AG04449 (cell line): ENCODE measurements around the gene SYCE3.

Source experiments
- CTCF ChIA-PET: fragments of 350-600 bp; formaldehyde crosslinking; extraction: SDS; loops from one replicate; lab custom pipeline; 2021; ENCODE audit warnings: antibody characterized with exemption; lab: Yijun Ruan, JAX
- POLR2A ChIA-PET: fragments of 400-600, 350-600 bp; formaldehyde crosslinking; extraction: SDS; loops from one replicate; lab custom pipeline; 2020; ENCODE audit warnings: antibody characterized with exemption, inconsistent platforms; lab: Yijun Ruan, JAX
- DNase-seq: peaks from one replicate; pipeline ENCODE4 v3.0.0-alpha.2; 2010; ENCODE audit warnings: low read depth, low spot score
- H3K4me3 ChIP-seq: 2 replicates; pipeline ENCODE4 v1.5.1; 2011; ENCODE audit warnings: low read depth, mild to moderate bottlenecking, control low read depth, low read length
- TF ChIP-seq, protein P1 (sequence below): IDR thresholded peaks from one replicate; pipeline ENCODE4 v1.5.1; 2011; ENCODE audit warnings: mild to moderate bottlenecking, moderate library complexity, low read length, control low read depth, inconsistent platforms; ENCODE audit not compliant: insufficient read depth; ENCODE audit errors: missing control alignments

SYCE3 gene

DNA sequence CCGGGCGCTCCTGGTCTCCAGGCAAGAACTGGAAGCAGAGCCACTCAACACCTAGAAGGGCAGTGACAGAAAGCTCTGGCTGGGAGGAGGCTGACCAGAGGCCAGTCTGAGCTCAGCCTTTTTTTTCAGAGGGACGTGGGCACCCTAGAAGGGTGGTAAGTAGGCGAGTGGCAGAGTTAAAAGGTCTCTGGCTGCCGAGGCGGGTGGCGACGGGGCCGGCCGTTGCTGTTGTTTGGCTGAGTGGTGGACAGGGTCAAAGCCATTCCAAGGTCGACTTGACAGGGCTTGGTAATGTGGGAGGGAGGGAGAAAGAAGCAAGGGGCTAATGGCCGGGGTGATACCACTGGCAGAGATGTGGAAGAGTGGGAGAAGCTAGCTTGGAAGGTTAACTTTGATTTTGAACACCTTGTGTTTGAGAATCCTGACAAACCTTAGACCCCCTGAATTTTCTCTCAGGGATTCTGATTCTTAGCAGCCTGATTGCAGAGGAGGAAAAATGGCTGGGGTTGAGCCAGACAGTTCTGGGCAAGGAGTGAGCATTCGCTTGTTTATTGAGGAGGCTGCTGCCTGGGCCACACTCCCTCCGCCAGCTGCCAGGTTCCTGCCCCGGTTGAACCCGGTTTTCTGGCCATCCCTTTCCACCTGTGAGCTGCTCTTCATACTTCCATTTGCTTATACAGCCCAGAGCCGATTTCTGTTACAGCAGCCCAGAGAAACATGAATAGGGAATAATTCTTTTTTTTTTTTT lies 868 bp upstream of the SYCE3 start:
- H3K4me3 ChIP-seq, result peak overlapping the region; percentile 67
- no peak for DNase-seq
- CTCF ChIA-PET, result interaction anchor here (0.6 to 5.1 kb wide), 27 partner anchors 8 to 92 kb away, joined by 3 to 124 read pairs (median 5); partner anchors contain the start of genes ARSA, CHKB, CPT1B and KLHDC7B
- TF ChIP-seq, protein P1, sequence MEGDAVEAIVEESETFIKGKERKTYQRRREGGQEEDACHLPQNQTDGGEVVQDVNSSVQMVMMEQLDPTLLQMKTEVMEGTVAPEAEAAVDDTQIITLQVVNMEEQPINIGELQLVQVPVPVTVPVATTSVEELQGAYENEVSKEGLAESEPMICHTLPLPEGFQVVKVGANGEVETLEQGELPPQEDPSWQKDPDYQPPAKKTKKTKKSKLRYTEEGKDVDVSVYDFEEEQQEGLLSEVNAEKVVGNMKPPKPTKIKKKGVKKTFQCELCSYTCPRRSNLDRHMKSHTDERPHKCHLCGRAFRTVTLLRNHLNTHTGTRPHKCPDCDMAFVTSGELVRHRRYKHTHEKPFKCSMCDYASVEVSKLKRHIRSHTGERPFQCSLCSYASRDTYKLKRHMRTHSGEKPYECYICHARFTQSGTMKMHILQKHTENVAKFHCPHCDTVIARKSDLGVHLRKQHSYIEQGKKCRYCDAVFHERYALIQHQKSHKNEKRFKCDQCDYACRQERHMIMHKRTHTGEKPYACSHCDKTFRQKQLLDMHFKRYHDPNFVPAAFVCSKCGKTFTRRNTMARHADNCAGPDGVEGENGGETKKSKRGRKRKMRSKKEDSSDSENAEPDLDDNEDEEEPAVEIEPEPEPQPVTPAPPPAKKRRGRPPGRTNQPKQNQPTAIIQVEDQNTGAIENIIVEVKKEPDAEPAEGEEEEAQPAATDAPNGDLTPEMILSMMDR, result no peak
- POLR2A ChIA-PET, result interaction anchor here (1.3 kb wide), 1 partner anchor 16 kb away, joined by 3 read pairs; no protein-coding TSS in a partner anchor

DNA sequence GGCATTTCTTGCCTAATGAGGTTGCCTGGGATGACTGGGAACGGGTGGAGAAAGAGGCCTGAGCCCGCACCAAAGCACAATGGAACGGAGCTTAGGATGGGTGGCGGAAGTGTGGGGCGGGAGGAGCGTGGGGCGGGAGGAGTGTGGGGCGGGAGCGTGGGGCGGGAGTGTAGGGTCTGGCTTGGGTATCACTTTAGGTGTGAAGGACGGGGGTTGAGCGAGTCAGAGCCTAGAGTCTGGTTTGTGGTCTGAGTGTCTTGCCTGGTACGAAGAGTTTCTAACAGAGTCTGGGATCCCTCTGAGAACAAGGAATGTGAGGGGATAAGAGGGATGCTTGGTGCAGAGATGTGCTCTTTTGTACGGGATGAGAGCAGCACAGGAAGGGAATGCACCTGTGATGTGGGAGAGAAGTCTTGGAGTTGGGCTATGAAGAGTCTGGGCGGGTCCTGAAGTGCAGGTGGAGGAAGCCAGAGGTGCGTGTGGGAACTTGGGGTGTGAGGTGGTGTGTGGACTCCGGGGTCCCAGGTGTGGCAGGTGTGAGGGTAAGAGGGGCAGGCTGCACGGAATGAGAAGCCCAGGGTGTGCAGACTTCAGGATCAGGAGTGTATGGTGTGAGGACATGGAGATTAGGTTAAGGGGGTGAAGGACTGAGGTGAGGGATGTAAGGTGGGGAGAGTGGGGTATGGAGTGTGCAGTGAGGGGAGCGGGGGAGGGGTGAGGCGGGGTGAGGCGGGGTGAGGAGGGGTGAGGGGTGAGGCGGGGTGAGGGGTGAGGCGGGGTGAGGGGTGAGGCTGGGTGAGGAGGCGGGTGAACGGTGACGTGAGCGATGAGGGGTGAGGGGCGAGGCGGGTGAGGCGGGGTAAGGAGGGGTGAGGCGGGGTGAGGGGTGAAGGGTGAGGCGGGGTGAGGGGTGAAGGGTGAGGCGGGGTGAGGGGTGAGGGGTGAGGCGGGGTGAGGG lies 1.0 kb downstream of the SYCE3 start:
- H3K4me3 ChIP-seq, result no peak overlapping the region
- ChIA-PET POLR2A (no interaction called here), CTCF (interaction anchor here (1.3 to 2.5 kb wide), 3 partner anchors 11 to 59 kb away, joined by 3 to 10 read pairs (median 10); partner anchors contain the start of gene SCO2)
- no peak for DNase-seq
- TF ChIP-seq, protein P1, result no peak

DNA sequence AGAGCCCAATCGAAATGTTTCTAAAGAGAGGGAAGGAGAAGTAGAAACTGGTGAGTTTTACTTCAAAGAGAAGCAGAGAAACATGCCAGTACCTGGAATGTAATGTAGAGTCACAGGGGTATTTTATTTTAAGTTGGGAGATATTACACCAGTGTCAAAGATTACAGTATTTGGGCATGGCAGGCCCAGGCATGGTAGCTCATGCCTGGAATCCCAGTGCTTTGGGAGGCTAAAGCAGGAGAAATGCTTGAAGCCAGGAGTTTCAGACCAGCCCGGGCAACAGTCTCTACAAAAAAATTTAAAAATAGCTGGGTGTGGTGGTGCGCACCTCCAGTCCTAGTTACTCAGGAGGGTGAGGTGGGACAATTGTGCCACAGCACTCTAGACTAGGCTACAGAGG lies 2.7 kb downstream of the SYCE3 start:
- TF ChIP-seq, protein P1, result no peak
- ChIA-PET POLR2A (no interaction called here), CTCF (interaction anchor here (0.7 to 2.5 kb wide), 7 partner anchors 9 to 62 kb away, joined by 3 to 10 read pairs (median 3); partner anchors contain the start of gene SCO2)
- DNase-seq, result no peak
- H3K4me3 ChIP-seq, result no peak overlapping the region

DNA sequence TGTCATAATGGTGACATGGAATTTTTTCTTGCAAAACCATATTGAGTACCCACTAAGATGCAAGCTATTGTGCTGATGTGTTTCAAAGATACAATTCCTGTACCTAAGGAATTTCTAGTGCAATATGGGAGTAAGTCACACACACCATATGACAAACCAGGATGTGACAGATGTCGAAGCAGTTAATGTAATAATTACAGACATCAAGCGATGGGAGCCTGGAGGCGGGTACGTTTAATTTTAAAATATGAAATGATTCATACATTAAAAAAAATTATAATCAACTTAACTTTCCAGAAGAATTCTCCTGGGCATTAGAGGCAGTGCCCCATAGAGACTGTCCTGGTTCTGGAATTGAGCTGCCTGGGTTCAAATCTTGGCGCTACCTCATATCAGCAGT lies 6.0 kb downstream of the SYCE3 start:
- ChIA-PET CTCF (interaction anchor here (1.0 to 3.8 kb wide), 6 partner anchors 8 to 28 kb away, joined by 3 to 20 read pairs (median 4); partner anchors contain the start of genes CHKB, KLHDC7B and SYCE3), POLR2A (no interaction called here)
- H3K4me3 ChIP-seq, result no peak overlapping the region
- no peak for DNase-seq
- TF ChIP-seq, protein P1, result no peak

DNA sequence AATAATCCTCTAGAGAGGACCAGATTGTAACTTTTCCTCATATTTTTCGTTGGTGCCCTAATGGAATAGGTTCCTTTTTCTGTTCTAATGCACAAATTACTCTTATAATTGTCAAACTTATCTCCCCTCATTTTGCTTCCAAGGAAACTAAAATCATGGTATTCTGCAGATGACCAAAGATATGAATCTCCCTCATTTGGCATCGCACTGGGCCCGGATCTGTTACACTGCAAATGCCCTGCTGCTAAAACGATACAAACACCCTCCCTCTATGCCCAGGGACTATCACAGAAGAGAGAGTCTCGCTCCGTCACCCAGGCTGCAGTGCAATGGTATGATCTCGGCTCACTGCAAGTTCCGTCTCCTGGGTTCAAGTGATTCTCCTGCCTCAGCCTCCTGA lies 9.4 kb downstream of the SYCE3 start:
- no peak overlapping the region for H3K4me3 ChIP-seq
- ChIA-PET CTCF (interaction anchor here (1.5 kb wide), 1 partner anchor 9 kb away, joined by 6 read pairs; the partner anchor contains the start of gene SYCE3), POLR2A (no interaction called here)
- DNase-seq, result no peak
- TF ChIP-seq, protein P1, result no peak
